ENCODE measurements around the gene CCT7.

- TF ChIP-seq CTCF (IDR thresholded peaks at IDR 0.05) (no peak), POLR2A (IDR thresholded peaks at IDR 0.05) (no peak)
These were observed 22.0 kb upstream of the CCT7 start for GRCh38 chr2:73212098-73212447.
